H4 (cell line): ENCODE results near the gene SLC28A1. TPM values are rescaled to one million over a fixed set of nuclear protein-coding genes. Genes with fewer than 3 reads are reported as not detected.
A peak's percentile ranks its signal among the peaks of the same experiment; 100 is the strongest.
"Not testable (repeated sequence)": the region's sequence is repeated elsewhere in the genome, so short reads cannot be mapped to it uniquely, and the experiment has no call there.

ENCODE experiments used
- DNase-seq: peaks from one replicate; pipeline ENCODE4 v3.0.0-alpha.2; 2015; ENCODE audit warnings: low spot score
- total RNA-seq: library from RNA; depleted of rRNA; stranded (reverse); fragments of >200 nt; shearing (Covaris generic); gene quantifications from 2 replicates; pipeline ENCODE4 v1.2.3, GENCODE V29; 2014

SLC28A1 gene
- total RNA-seq, 1 experiment from 2014 or later: 0.08 TPM

DNA sequence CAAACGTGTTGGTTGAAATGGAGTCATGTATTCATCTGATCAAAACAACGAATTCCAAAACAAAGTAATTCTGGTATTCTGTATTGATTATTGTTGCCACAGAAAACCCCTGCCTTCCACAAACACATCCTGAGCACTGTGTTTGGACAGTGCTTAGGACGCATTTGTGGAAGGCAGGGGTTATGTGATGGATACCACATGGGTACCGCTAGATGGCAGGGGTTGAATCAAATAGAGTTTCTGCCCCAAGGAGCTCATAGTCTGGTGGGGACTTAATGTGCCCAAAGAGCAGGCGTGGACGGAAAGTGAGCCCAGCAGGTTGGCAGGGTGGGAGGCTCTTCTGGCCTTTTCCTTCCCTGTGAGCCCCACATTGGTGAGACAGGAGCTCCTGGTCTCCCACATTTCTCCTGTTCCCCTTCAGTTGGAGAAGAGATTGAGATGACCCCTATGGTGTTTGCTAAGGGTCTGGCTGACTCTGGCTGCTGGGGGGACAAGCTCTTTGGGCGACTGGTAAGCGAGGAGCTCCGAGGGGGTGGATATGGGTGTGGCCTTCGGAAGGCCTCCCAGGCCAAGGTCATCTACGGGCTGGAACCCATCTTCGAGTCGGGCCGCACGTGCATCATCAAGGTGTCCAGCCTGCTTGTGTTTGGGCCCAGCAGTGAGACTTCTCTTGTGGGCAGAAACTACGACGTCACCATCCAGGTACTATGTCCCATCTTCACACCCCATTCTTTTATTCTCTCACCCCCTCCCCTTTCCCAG, 22.1 kb upstream of the SLC28A1 start:
- DNase-seq: no peak

DNA sequence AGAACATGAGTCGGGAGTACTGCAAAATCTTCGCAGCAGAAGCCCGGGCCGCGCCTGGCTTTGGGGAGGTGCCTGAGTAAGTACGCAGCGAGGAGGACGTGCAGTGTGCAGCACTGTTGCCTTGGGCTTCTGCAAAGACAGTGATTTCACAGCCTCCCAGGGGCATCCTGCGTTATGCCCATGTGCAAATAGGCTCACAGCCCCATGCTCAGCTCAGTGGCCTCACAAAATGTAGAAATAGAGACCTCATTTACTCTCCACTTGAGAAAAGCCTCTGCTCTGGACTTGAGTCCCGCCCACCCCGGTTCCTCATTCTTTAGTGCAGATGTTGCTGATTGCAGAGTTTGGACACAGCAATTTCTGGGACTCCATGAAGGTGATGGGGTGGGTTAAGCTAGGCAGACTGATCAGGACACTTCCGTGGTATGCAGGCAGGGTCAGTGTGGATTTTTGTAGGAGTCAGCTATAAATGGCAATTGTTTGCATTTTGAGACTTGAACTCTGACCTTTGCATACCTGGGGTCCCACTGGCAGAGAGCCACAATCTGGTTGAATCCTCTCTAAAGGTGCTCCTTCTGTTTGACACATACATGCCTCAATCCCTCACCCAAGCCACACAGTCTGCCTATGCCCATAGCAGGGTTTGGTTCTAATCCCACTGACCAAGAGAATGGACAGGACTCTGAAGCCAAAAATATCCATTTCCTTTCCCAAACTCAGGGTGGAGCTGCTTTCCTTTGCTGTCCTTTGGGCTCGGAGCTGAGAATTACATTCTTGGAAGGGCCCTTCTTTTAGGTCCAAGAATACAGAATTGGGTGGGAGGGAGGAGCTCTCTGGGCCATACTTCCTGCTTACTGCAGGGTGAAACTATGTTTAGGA, 20.7 kb upstream of the SLC28A1 start:
- DNase-seq: no peak

GRCh38 chr15:84864444-84864795, 20.0 kb upstream of the SLC28A1 start:
- no peak for DNase-seq

- DNase-seq: no peak
Observed at GRCh38 chr15:84865074-84865569, 19.3 kb upstream of the SLC28A1 start.

DNA sequence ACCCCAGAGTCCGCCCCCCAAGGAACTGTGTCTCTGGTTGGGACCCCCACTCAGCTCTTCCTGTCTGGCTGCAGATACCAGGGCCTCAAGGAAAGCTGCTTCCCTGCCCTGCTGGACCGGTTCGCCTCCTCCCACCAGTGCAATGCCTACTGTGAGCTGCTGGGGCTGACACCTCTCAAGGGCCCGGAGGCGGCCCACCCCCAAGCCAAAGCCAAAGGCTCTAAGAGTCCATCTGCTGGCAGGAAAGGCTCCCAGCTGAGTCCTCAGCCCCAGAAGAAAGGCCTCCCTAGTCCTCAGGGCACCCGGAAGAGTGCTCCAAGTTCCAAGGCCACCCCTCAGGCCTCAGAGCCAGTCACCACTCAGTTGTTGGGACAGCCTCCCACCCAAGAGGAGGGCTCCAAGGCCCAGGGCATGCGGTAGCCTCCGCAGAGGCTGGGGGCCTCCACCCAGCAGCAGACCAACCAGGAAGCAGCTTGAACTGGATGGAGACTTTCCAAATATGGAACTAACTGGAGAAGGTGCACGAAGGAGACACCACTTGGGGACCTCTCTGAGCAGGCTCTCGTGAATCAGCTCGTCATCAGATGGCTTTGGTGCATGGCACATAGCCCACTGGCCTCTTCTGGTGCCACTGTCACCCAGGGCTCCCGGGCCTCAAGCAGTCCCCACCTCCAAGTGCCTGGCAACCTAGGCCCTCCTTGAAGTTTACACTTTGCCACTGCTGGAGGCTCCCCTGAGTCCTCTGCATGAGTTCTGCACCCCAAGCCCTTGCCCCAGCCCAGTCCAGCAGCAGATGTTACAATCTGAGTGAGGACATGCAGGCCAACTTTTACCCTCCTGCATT, 16.2 kb upstream of the SLC28A1 start:
- no peak for DNase-seq

- DNase-seq: no peak
Observed at GRCh38 chr15:84869510-84869909, 15.0 kb upstream of the SLC28A1 start.

- no peak for DNase-seq
Observed at GRCh38 chr15:84871428-84871985, 13.0 kb upstream of the SLC28A1 start.

DNA sequence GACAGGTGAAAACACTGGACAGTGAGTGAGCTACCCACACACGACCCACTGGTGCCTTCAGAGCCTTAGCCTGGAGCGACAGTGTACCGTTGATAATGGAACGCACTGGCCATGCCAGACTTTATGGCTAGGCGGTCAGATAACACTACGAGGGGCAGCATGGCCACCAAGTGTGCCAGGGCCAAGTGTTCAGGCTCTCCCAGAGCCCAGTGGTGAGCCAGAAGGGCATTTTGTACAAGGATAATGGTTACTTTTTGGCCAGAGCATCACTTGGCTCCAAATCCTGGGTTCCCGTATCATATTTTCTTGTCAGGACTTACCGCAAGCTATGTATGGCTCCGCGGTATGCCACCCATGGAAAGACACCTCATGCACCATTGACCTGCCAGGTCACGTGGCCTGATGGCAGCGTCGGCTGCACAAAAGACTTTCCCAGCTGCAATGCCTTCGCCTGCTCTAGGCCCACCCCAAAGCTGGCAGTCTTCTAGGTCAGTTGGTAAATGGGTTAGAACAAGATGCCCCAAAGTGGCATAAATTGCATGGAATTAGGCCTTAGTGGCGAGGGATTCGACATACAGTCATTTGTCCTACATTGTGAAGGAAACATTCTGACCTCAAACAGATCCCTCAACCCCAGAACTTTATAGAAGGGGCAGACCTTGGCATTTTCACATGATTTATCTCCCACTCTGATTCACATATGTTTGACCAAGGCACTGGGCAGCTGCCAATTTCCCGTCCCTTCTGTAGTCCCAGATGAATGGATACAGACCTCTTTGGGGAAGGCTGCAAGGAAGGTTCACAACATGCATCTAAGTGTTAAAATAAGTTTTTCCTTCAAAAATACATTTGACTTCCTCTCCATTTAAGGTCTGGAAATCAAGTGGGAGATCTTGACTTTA, 12.2 kb upstream of the SLC28A1 start:
- no peak for DNase-seq

- no peak for DNase-seq
Observed at GRCh38 chr15:84873997-84874396, 10.5 kb upstream of the SLC28A1 start.

DNA sequence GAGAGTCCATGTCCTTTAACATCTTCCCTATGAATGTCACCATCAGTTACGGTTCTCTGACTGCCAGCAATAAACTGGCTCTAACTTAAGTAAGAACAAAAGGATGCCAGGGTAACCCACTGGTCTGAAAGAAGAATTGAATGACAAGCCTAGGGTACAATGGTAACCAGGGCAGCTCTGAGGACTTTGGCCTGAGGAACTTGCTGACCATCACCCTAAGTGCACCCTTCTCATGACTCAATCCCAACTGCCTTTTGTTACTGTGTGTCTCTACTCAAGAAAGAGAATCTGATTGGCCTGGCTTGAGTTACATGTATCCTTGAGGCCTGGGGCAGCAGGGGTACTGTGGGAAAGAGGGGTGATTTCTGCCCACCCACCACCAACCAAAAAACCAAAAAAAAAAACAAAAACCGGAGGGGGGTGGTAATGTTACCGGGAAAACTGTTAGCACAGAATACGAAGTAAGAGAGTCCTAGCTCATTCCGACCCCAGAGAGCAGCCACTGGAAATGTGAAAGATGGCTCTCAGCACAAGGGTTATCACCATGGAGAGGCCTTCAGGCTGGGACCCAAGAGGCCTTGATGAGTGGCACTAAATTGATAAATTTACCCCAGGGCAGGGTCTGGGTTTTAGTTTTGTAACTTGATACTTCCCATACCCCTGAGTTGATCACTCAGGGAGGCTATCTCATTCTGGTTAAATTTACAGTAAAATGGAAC, 9.3 kb upstream of the SLC28A1 start:
- DNase-seq: no peak

DNA sequence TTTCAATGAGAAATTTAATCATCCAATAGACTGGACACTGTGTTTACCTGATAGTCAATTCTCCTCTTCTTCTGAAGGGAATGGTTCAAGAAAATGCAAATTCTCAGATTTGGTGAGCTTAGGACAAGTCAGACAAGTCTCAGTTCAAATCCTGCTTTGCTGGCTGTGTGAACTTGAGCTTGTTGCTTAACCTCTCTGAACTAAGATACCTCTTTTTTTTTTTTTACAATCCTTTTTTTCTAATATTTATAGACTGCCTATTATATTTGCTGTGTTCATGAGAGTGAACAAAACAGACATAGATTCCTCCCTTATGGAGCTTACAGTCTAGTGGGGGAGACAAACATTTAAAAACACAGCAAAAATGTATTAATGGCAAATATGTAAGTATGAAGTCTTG, 8.2 kb upstream of the SLC28A1 start:
- no peak for DNase-seq

DNA sequence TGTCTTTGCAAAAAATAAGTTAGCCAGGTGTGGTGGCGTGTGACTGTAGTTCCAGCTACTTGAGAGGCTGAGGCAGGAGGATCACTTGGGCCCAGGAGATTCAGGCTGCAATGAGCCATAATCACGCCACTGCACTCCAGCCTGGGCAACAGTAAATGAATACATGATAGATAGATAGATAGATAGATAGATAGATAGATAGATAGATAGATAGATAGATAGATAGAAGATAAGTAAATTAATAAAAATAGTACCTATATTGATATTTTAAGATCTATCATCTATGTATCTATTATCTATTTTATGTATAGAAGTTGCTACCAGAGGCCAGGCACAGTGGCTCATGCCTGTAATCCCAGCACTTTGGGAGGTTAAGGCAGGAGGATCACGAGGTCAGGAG, 6.8 kb upstream of the SLC28A1 start:
- DNase-seq: not testable (repeated sequence)

GRCh38 chr15:84878504-84878903, 6.0 kb upstream of the SLC28A1 start:
- peak; percentile 37 for DNase-seq

DNA sequence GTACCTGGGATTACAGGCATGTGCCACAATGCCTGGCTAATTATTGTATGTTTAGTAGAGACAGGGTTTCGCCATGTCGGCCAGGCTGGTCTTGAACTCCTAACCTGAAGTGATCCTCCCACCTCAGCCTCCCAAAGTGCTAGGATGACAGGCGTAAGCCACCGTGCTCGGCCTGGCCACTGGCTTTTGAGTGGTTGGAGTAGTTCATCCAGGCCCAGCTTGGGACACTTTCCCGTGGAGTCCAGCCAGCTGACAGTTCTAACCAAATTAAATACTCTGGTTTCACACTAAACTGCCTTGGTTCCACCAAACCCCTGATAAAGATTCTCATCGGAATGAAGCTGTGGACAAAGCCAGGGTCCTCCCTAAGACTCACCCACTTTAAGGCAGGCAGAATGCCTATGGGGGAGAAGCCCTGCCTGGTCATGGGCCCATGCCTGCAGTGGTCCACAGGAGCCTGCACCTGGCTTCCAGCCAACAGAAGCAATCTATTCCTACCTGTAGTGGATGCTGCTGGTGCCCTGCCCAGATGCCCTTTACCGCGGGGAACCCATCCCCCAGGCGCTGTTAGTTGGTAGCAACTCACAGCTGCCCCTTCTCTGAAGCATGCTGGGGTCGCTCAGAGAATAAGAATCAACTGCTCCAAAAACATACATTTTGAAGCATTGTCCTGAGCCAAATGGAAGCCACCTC, 5.2 kb upstream of the SLC28A1 start:
- DNase-seq: no peak

- DNase-seq: no peak
Observed at GRCh38 chr15:84880007-84880406, 4.5 kb upstream of the SLC28A1 start.

DNA sequence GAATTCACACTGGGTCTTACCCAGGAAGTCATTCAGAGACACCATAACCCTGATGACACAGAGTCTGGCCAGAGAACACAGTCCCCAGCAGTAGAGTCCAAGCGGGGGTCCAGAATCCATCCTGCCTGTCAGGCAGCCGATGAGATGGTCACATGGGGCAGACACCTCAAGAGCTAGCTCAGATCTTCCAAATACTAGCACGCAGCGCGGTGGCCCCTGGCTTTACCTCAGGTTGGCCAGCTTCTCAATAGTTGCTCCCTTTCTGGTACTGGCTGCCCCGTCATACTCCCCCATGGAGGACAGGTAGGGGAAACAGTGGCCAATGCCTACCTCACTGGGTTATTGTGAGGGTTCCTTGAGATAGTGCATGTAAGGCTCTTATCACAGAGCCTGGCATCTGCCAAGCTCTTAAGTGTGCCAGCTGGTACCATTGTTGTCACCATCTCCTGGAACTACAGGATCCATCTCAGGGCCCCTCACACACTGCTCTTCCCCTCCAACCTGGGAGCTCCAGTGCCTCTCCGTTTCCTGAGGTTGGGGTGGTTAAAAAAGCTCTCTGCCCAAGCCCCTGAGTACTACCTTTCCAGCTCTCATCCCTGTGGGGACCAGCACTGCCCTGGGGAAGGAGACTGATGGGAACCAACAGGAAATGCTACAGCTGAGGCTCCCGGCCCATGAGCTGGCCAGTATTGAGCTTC, 3.5 kb upstream of the SLC28A1 start:
- DNase-seq: no peak

DNA sequence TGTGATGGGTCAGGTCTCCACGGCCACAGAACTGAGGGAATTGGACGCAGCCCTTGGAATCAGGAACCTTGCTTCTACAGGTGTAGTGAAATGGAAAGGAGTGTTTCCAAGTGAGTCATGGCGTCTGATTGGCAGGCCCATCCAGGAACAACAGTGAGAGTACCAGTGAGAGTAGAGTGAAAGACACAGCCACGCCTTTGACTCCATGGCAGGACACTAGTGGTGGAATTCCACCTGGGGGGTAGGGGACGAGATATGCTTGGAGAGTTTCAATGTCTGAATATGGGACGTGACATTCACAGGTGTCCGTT, 3.0 kb upstream of the SLC28A1 start:
- DNase-seq: no peak

DNA sequence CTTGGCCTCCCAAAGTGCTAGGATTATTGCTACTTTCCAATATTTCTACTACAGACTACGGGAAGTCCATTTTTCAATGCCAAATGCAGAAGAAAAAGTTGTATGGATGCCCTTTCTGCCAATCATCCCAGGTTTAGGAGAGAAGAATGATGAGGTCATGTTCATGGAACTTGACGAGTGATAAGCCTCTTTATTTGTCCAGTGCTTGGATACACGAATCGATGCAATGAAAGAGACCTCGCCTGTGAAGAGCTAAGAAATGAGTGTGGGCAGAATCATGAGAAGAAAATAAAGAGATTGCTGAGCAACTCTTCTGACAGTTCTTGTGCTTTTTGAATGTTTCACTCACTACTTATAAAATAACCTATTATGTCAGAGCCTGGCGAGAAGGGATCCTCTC, 996 bp upstream of the SLC28A1 start:
- no peak for DNase-seq

- no peak for DNase-seq
Observed at GRCh38 chr15:84885801-84886200, 1.3 kb downstream of the SLC28A1 start.
